ENCODE data around the gene GPX4.
A peak's percentile ranks its signal among the peaks of the same experiment; 100 is the strongest.

GPX4 gene

DNA sequence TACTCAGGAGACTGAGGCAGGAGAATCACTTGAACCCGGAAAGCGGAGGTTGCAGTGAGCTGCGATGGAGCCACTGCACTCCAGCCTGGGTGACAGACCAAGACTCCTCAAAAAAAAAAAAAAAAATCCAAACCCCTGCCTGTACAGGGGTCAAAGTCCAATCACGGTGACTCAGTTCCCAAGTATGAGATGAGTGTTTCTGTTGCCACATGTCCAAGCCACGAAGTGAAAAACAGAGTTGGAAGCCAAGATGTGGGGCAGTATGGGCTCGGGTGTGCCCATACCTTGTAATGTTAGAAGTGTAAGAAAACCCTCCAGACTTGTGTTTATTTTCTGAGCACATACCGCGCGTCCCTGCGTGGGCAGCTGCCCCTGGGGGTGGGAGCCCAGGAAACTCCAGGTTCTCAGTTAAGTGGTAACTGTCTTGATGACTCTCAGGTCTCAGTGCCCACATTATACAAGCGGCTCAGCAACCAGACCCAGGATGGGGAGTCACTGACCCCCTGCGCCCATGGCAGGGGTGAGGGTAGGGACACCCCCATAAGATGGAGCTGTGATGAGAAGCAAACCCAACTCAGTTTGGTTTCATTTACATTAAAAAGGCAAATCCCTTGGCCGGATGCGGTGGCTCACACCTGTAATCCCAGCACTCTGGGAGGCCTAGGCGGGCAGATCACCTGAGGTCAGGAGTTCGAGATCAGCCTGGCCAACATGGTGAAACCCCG is 1.2 kb upstream of the GPX4 start:
- Histone ChIP-seq H2BK5ac (ENCODE audit: low read length) (no peak overlapping the region), H3K4me2 (ENCODE audit: insufficient read depth, low read length, poor library complexity, severe bottlenecking) (no peak overlapping the region), H3K9me3 (replicated peaks in 1 of 2; ENCODE audit: control insufficient read depth in 2 of 2, insufficient read depth in 1 of 2, low read depth in 1 of 2, low read length in 2 of 2) (no peaks in the 10 kb centered on the region), H3K9ac (ENCODE audit: low read depth, low read length, poor library complexity) (peak overlapping the region; percentile 44), H2BK120ac (ENCODE audit: low read depth, low read length) (peak overlapping the region; percentile 72), H3K18ac (ENCODE audit: low read length) (peak overlapping the region; percentile 57), H2AK5ac (ENCODE audit: low read depth, low read length) (peak overlapping the region; percentile 81), H3K4me1 (ENCODE audit: control insufficient read depth in 2 of 2, insufficient read depth in 1 of 2, low read depth in 1 of 2, low read length in 2 of 2) (peaks cover 14 to 34% of the 10 kb centered on the region in 2 donors), H3K79me1 (ENCODE audit: low read depth, low read length) (peaks cover 14% of the 10 kb centered on the region), H3K4ac (ENCODE audit: low read length) (no peak overlapping the region), H3K27ac (replicated peaks; ENCODE audit: low read length) (no peak overlapping the region), H3K36me3 (replicated peaks in 1 of 2; ENCODE audit: control insufficient read depth in 2 of 2, insufficient read depth in 2 of 2, low read length in 2 of 2) (peaks cover 19 to 22% of the 10 kb centered on the region in 2 donors), H2BK15ac (ENCODE audit: low read length) (peak overlapping the region; percentile 94), H2BK12ac (ENCODE audit: low read length) (no peak overlapping the region), H4K91ac (ENCODE audit: low read depth, low read length, poor library complexity) (no peak overlapping the region), H3K14ac (ENCODE audit: low read length) (peak overlapping the region; percentile 38), H4K8ac (ENCODE audit: low read depth, low read length) (no peak overlapping the region), H3K4me3 (ENCODE audit: low read length in 2 of 2) (no peak overlapping the region), H3K23ac (ENCODE audit: low read depth, low read length, poor library complexity) (no peak overlapping the region), H2AFZ (ENCODE audit: low read length) (no peak overlapping the region), H3K27me3 (ENCODE audit: control insufficient read depth in 3 of 3, insufficient read depth in 3 of 3, low read depth in 1 of 3, low read length in 3 of 3) (no peaks in the 10 kb centered on the region)
- no CpG with 5 or more reads among the region's 17 CpGs for WGBS, 2 donors (ENCODE audit: extremely low coverage in 2 of 2, insufficient read length in 2 of 2, insufficient replicate concordance in 1 of 2)
- no peak for DNase-seq (ENCODE audit: low spot score)

DNA sequence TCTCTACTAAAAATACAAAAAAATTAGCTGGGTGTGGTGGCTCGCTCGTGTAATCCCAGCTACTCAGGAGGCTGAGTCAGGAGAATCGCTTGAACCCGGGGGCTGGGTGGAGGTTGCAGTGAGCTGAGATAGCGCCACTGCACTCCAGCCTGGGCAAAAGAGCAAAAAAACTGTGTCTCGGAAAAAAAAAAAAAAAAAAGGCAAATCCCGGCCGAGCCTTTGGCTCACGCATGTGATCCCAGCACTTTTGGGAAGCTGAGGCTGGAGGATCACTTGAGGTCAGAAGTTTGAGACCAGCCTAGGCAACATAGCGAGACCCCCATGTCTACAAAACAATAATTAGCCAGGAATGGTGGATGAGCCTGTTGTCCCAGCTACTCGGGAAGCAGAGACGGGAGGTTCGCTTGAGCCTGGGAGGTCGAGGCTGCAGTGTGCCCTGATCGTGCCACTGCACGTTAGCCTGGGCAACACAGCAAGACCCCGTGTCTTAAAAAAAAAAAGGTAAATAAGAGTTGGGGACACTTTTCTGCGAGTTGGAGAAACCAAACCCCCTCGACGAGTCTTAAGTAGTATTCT is 574 bp upstream of the GPX4 start:
- Histone ChIP-seq H2AFZ (ENCODE audit: low read length) (peak overlapping the region; percentile 74), H2BK120ac (ENCODE audit: low read depth, low read length) (peak overlapping the region; percentile 72), H2BK12ac (ENCODE audit: low read length) (no peak overlapping the region), H4K8ac (ENCODE audit: low read depth, low read length) (no peak overlapping the region), H3K27ac (replicated peaks; ENCODE audit: low read length) (peak overlapping the region; percentile 61), H3K36me3 (replicated peaks in 1 of 2; ENCODE audit: control insufficient read depth in 2 of 2, insufficient read depth in 2 of 2, low read length in 2 of 2) (peaks cover 20 to 26% of the 10 kb centered on the region in 2 donors), H3K4ac (ENCODE audit: low read length) (no peak overlapping the region), H3K9ac (ENCODE audit: low read depth, low read length, poor library complexity) (no peak overlapping the region), H3K4me1 (ENCODE audit: control insufficient read depth in 2 of 2, insufficient read depth in 1 of 2, low read depth in 1 of 2, low read length in 2 of 2) (peaks cover 14 to 30% of the 10 kb centered on the region in 2 donors), H3K4me2 (ENCODE audit: insufficient read depth, low read length, poor library complexity, severe bottlenecking) (peak overlapping the region; percentile 48), H4K91ac (ENCODE audit: low read depth, low read length, poor library complexity) (no peak overlapping the region), H3K79me1 (ENCODE audit: low read depth, low read length) (peaks cover 14% of the 10 kb centered on the region), H2AK5ac (ENCODE audit: low read depth, low read length) (no peak overlapping the region), H3K27me3 (ENCODE audit: control insufficient read depth in 3 of 3, insufficient read depth in 3 of 3, low read depth in 1 of 3, low read length in 3 of 3) (no peaks in the 10 kb centered on the region), H3K23ac (ENCODE audit: low read depth, low read length, poor library complexity) (no peak overlapping the region), H2BK15ac (ENCODE audit: low read length) (no peak overlapping the region), H2BK5ac (ENCODE audit: low read length) (no peak overlapping the region), H3K4me3 (ENCODE audit: low read length in 2 of 2) (peak overlapping the region in 1 of 2 donors; percentile 35), H3K18ac (ENCODE audit: low read length) (peak overlapping the region; percentile 38), H3K9me3 (replicated peaks in 1 of 2; ENCODE audit: control insufficient read depth in 2 of 2, insufficient read depth in 1 of 2, low read depth in 1 of 2, low read length in 2 of 2) (no peaks in the 10 kb centered on the region), H3K14ac (ENCODE audit: low read length) (no peak overlapping the region)
- no CpG with 5 or more reads among the region's 20 CpGs for WGBS, 2 donors (ENCODE audit: extremely low coverage in 2 of 2, insufficient read length in 2 of 2, insufficient replicate concordance in 1 of 2)
- no peak for DNase-seq (ENCODE audit: low spot score)

DNA sequence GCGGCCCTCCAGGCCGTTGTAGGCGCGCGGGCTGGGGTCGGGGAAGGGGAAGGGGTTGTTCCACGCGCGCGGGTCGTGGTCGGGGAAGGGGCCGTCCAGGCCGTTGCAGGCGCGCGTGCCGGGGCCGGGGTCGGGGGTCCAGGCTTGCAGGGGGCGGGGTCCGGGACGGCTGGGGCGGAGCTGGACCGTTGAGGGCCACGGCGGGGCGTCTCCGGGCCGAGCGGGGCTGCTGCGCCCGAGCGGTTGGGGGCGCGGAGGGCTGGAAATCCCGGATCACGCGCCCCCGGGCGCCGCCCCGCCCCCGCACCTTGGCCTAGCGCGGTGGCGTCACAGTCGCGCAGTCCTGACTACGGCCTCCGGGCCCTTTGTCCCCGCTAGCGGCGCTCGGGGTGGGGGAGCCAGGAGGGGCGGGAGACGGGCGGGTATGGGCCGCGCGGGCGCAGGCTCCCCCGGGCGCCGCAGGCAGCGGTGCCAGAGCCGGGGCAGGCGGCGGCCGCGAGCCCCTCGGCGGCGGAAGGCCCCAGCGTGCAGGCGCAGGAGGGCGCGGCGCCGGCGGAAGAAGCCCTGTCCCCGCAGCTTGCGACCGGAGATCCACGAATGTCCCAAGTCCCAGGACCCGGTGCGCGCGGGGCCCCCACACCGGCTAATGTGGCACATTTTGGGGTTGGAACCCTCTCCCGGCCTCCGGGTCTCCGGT is 665 bp downstream of the GPX4 start:
- Histone ChIP-seq H3K18ac (ENCODE audit: low read length) (peak overlapping the region; percentile 100), H2BK120ac (ENCODE audit: low read depth, low read length) (peak overlapping the region; percentile 87), H2BK5ac (ENCODE audit: low read length) (peak overlapping the region; percentile 98), H3K9ac (ENCODE audit: low read depth, low read length, poor library complexity) (peak overlapping the region; percentile 95), H2AFZ (ENCODE audit: low read length) (peak overlapping the region; percentile 82), H3K23ac (ENCODE audit: low read depth, low read length, poor library complexity) (peak overlapping the region; percentile 94), H3K27ac (replicated peaks; ENCODE audit: low read length) (peak overlapping the region; percentile 97), H2BK12ac (ENCODE audit: low read length) (no peak overlapping the region), H3K14ac (ENCODE audit: low read length) (no peak overlapping the region), H4K91ac (ENCODE audit: low read depth, low read length, poor library complexity) (no peak overlapping the region), H3K4me1 (ENCODE audit: control insufficient read depth in 2 of 2, insufficient read depth in 1 of 2, low read depth in 1 of 2, low read length in 2 of 2) (peaks cover 14 to 25% of the 10 kb centered on the region in 2 donors), H3K27me3 (ENCODE audit: control insufficient read depth in 3 of 3, insufficient read depth in 3 of 3, low read depth in 1 of 3, low read length in 3 of 3) (no peaks in the 10 kb centered on the region), H4K8ac (ENCODE audit: low read depth, low read length) (no peak overlapping the region), H3K9me3 (replicated peaks in 1 of 2; ENCODE audit: control insufficient read depth in 2 of 2, insufficient read depth in 1 of 2, low read depth in 1 of 2, low read length in 2 of 2) (no peaks in the 10 kb centered on the region), H2BK15ac (ENCODE audit: low read length) (peak overlapping the region; percentile 37), H3K4me2 (ENCODE audit: insufficient read depth, low read length, poor library complexity, severe bottlenecking) (peak overlapping the region; percentile 93), H3K79me1 (ENCODE audit: low read depth, low read length) (peaks cover 18% of the 10 kb centered on the region), H3K4me3 (ENCODE audit: low read length in 2 of 2) (peak overlapping the region; percentile 72 to 96), H3K4ac (ENCODE audit: low read length) (peak overlapping the region; percentile 93), H3K36me3 (replicated peaks in 1 of 2; ENCODE audit: control insufficient read depth in 2 of 2, insufficient read depth in 2 of 2, low read length in 2 of 2) (peaks cover 20 to 26% of the 10 kb centered on the region in 2 donors), H2AK5ac (ENCODE audit: low read depth, low read length) (peak overlapping the region; percentile 99)
- no CpG with 5 or more reads among the region's 93 CpGs for WGBS, 2 donors (ENCODE audit: extremely low coverage in 2 of 2, insufficient read length in 2 of 2, insufficient replicate concordance in 1 of 2)
- peak; percentile 84 for DNase-seq (ENCODE audit: low spot score)

Measured in neuronal stem cell (in vitro differentiated cells).